Calu3 (cell line): Measurements from ENCODE around the gene PTPN20. TPM values are rescaled to one million over a fixed set of nuclear protein-coding genes. Genes with fewer than 3 reads are reported as not detected.

Experiments
- BruUV-seq: library from RNA; stranded (reverse); fragments of 400-500 nt; replicated peaks from 2 replicates; lab custom pipeline; 2021; lab: Mats Ljungman, UMichigan
- CTCF ChIA-PET: fragments of 300-600 bp; sonication (Branson Sonifier 250); formaldehyde crosslinking; loops from one replicate; lab custom pipeline; 2022; ENCODE audit warnings: antibody characterized with exemption; lab: Charles Lee
- DNase-seq: peaks from one replicate; pipeline ENCODE4 v3.0.0; 2022
- H3K27ac Mint-ChIP-seq: one replicate; pipeline ENCODE4 v1.8.0; 2022; ENCODE audit warnings: mixed read lengths; ENCODE audit not compliant: unreplicated experiment
- H3K27me3 Mint-ChIP-seq: one replicate; pipeline ENCODE4 v1.8.0; 2022; ENCODE audit warnings: mixed read lengths; ENCODE audit not compliant: unreplicated experiment
- H3K36me3 Mint-ChIP-seq: one replicate; pipeline ENCODE4 v1.8.0; 2022; ENCODE audit warnings: mild to moderate bottlenecking, moderate library complexity, mixed read lengths; ENCODE audit not compliant: insufficient read depth, unreplicated experiment
- H3K4me1 Mint-ChIP-seq: one replicate; pipeline ENCODE4 v1.8.0; 2022; ENCODE audit warnings: mild to moderate bottlenecking, low read depth, mixed read lengths; ENCODE audit not compliant: unreplicated experiment
- H3K4me3 Mint-ChIP-seq: one replicate; pipeline ENCODE4 v1.8.0; 2022; ENCODE audit warnings: mild to moderate bottlenecking, low read depth, moderate library complexity, mixed read lengths; ENCODE audit not compliant: unreplicated experiment
- H3K9me3 Mint-ChIP-seq: one replicate; pipeline ENCODE4 v1.8.0; 2022; ENCODE audit warnings: low read depth, mixed read lengths; ENCODE audit not compliant: unreplicated experiment
- CTCF ChIP-seq: fragments of 200-600 bp; IDR thresholded peaks from one replicate; pipeline ENCODE4 v1.8.0; 2022; ENCODE audit warnings: antibody characterized with exemption; ENCODE audit not compliant: unreplicated experiment
- intact Hi-C: fragments of 100-400 bp; cut with micrococcal nuclease; formaldehyde crosslinking; loops from one replicate; pipeline ENCODE4 v1.10.0; 2022; ENCODE audit not compliant: unreplicated experiment
- total RNA-seq: library from RNA; stranded (reverse); gene quantifications from 2 replicates; pipeline ENCODE4 v1.2.3, GENCODE V29; 2022

PTPN20 gene
- total RNA-seq, 1 experiment from 2014 or later, result 7.1 TPM

GRCh38 chr10:47018026-47018735 lies 107.0 kb downstream of the PTPN20 start:
- no peak overlapping the region for H3K4me3 Mint-ChIP-seq
- BruUV-seq, result no TSS peak
- DNase-seq, result no peak
- no peak for TF ChIP-seq CTCF
- no peaks in the 10 kb centered on the region for H3K4me1 Mint-ChIP-seq
- CTCF ChIA-PET, result no interaction called here
- intact Hi-C loops, result no loop called here
- H3K27ac Mint-ChIP-seq, result no peak overlapping the region
- H3K27me3 Mint-ChIP-seq, result no peaks in the 10 kb centered on the region
- peaks cover 4% of the 10 kb centered on the region for H3K36me3 Mint-ChIP-seq
- no peaks in the 10 kb centered on the region for H3K9me3 Mint-ChIP-seq

- no peaks in the 10 kb centered on the region for H3K4me1 Mint-ChIP-seq
- TF ChIP-seq CTCF, result no peak
- no peaks in the 10 kb centered on the region for H3K9me3 Mint-ChIP-seq
- no peak overlapping the region for H3K27ac Mint-ChIP-seq
- H3K27me3 Mint-ChIP-seq, result no peaks in the 10 kb centered on the region
- BruUV-seq, result no TSS peak
- CTCF ChIA-PET, result no interaction called here
- no peak for DNase-seq
- H3K4me3 Mint-ChIP-seq, result no peak overlapping the region
- intact Hi-C loops, result no loop called here
- peaks cover 4% of the 10 kb centered on the region for H3K36me3 Mint-ChIP-seq
Measured at GRCh38 chr10:47019155-47020145, 108.2 kb downstream of the PTPN20 start.

- Mint-ChIP-seq H3K4me3 (no peak overlapping the region), H3K27ac (no peak overlapping the region), H3K4me1 (no peaks in the 10 kb centered on the region), H3K27me3 (no peaks in the 10 kb centered on the region), H3K36me3 (peaks cover 4% of the 10 kb centered on the region), H3K9me3 (no peaks in the 10 kb centered on the region)
- intact Hi-C loops, result no loop called here
- CTCF ChIA-PET, result no interaction called here
- no TSS peak for BruUV-seq
- TF ChIP-seq CTCF, result no peak
- no peak for DNase-seq
Measured at GRCh38 chr10:47020471-47020870, 109.2 kb downstream of the PTPN20 start.

- CTCF ChIA-PET, result no interaction called here
- Mint-ChIP-seq H3K9me3 (no peaks in the 10 kb centered on the region), H3K4me1 (no peaks in the 10 kb centered on the region), H3K27me3 (no peaks in the 10 kb centered on the region), H3K4me3 (no peak overlapping the region), H3K36me3 (no peaks in the 10 kb centered on the region), H3K27ac (no peak overlapping the region)
- TF ChIP-seq CTCF, result no peak
- intact Hi-C loops, result no loop called here
- no peak for DNase-seq
- no TSS peak for BruUV-seq
Measured at GRCh38 chr10:47021850-47022249, 110.6 kb downstream of the PTPN20 start.
